Brain microvascular endothelial cell (primary cell): ENCODE data around the gene ADK.
"Not testable (repeated sequence)": the region's sequence is repeated elsewhere in the genome, so short reads cannot be mapped to it uniquely, and the experiment has no call there.

Experiments
- DNase-seq: peaks from one replicate; pipeline ENCODE4 v3.0.0-alpha.2; 2020
- H3K27ac ChIP-seq: fragments of 250-450 bp; sonication (Bioruptor Pico); 2 replicates; pipeline ENCODE4 v1.5.1; 2020; ENCODE audit warnings: mild to moderate bottlenecking, moderate library complexity
- H3K27me3 ChIP-seq: fragments of 250-450 bp; sonication (Bioruptor Pico); replicated peaks from 2 replicates; pipeline ENCODE4 v1.5.1; 2020; ENCODE audit warnings: mild to moderate bottlenecking
- H3K36me3 ChIP-seq: fragments of 250-450 bp; sonication (Bioruptor Pico); replicated peaks from 2 replicates; pipeline ENCODE4 v1.5.1; 2020; ENCODE audit warnings: mild to moderate bottlenecking
- H3K4me3 ChIP-seq: 2 replicates; pipeline ENCODE4 v1.5.1; 2011; ENCODE audit warnings: low read depth, mild to moderate bottlenecking, control low read depth, low read length, moderate library complexity
- in situ Hi-C: cut with HindIII; loops from 2 replicates; pipeline ENCODE4 v1.10.0; 2017; ENCODE audit warnings: low sequenced_read_pairs, low pct_ligation_motif_present
- TF ChIP-seq, protein P1 (sequence below): IDR thresholded peaks from 2 replicates; pipeline ENCODE4 v1.5.1; 2011; ENCODE audit warnings: low read depth, mild to moderate bottlenecking, moderate library complexity, low read length, control low read depth, inconsistent platforms; ENCODE audit errors: missing control alignments

Gene ADK

DNA sequence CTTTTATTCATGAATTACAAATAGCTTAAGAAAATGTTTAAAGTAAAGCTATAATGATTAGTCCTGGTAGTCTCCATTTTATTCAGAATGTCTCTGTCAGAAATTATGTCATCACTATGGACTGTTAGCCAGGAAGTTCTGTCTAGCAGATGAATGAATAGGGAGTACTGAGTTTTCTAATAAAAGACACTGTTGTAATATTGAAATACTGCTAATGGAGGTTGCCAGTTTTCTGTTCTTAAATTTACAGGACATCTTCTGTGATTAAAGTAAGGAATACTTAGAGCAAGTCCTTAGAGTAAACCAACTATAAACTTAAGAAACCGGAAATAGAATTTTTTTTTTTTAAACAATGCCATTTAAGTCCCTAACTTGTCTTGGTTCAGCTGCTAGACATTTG, 309.8 kb downstream of the ADK start:
- no peak for DNase-seq

DNA sequence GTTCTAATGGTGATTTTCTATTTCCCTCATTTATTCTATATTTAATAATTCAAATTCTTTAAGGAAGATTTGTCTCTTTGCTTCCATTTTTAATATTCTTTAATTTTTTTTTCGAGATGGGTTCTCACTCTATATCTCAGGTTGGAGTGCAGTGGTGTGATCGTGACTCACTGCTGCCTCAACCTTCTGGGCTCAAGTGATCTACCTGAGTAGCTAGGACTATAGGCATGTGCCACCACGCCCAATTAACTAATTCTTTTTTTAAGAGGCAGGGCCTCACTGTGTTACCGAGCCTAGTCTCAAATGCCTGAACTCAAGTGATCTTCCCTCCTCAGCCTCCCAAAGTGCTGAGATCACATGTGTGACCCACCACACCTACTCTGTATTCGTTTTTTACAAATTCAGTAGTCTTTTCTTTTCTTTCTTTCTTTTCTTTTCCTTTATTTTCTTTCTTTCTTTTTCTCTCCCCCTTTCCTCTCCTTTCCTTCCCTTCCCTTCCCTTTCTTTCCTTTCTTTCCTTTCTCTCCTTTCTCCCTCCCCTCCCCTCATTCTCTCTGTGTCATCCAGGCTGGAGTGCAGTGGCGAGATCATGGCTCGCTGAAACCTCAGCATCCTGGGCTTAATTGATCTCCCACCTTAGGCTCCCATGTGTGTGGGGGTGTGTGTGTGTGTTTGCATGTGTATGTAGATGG, 323.1 kb downstream of the ADK start:
- Histone ChIP-seq H3K27me3 (no peaks in the 10 kb centered on the region), H3K4me3 (no peak overlapping the region), H3K27ac (no peak overlapping the region), H3K36me3 (no peaks in the 10 kb centered on the region)
- DNase-seq, result no peak
- in situ Hi-C loops, result no loop called here
- TF ChIP-seq, protein P1, sequence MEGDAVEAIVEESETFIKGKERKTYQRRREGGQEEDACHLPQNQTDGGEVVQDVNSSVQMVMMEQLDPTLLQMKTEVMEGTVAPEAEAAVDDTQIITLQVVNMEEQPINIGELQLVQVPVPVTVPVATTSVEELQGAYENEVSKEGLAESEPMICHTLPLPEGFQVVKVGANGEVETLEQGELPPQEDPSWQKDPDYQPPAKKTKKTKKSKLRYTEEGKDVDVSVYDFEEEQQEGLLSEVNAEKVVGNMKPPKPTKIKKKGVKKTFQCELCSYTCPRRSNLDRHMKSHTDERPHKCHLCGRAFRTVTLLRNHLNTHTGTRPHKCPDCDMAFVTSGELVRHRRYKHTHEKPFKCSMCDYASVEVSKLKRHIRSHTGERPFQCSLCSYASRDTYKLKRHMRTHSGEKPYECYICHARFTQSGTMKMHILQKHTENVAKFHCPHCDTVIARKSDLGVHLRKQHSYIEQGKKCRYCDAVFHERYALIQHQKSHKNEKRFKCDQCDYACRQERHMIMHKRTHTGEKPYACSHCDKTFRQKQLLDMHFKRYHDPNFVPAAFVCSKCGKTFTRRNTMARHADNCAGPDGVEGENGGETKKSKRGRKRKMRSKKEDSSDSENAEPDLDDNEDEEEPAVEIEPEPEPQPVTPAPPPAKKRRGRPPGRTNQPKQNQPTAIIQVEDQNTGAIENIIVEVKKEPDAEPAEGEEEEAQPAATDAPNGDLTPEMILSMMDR, result no peak

More for the DNA sequence above, 309.8 kb downstream of the ADK start:
- in situ Hi-C loops, result no loop called here
- Histone ChIP-seq H3K36me3 (no peaks in the 10 kb centered on the region), H3K27ac (no peak overlapping the region), H3K4me3 (no peak overlapping the region), H3K27me3 (no peaks in the 10 kb centered on the region)
- TF ChIP-seq, protein P1, result no peak

DNA sequence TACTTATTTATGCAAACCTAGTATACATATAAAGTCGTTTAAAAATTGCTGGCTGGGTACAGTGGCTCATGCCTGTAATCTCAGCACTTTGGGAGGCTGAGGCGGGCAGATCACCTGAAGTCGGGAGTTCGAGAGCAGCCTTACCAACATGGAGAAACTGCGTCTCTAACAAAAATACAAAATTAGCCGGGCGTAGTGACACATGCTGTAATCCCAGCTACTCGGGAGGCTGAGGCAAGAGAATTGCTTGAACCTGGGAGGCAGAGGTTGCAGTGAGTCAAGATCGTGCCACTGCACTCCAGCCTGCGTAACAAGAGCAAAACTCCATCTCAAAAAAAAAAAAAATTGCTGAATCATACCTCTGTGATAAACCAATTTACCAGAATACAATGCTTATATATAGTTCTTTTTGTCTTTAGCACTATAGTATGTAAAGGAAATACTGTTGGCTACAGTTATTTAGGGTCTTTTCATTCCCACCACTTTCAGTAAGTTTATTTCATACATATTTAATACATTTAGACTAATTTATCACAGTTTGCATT, 325.2 kb downstream of the ADK start:
- H3K27ac ChIP-seq, in situ Hi-C loops, H3K36me3 ChIP-seq, H3K4me3 ChIP-seq, DNase-seq, H3K27me3 ChIP-seq: not testable (repeated sequence)

DNA sequence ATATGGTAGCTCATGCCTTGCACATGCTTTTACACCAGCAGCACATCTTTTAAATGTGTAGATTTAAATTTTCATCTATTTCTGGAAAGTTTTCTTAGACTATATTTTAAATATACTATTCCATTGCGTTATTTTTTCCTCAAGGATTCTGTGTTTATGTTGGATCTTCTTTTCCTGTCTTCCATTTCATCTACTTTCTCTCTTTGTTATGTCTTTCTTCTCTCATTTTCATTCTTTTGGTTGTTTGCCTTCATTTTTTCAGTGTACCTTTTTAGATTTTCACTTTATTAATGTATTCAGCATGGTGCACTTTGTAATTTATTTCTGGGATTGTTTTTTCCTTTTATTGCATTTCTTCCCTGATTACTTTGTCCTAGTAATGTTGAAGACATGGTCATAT, 329.8 kb downstream of the ADK start:
- Histone ChIP-seq H3K36me3 (no peaks in the 10 kb centered on the region), H3K4me3 (no peak overlapping the region), H3K27me3 (no peaks in the 10 kb centered on the region), H3K27ac (no peak overlapping the region)
- TF ChIP-seq, protein P1, result no peak
- DNase-seq, result no peak
- in situ Hi-C loops, result no loop called here

DNA sequence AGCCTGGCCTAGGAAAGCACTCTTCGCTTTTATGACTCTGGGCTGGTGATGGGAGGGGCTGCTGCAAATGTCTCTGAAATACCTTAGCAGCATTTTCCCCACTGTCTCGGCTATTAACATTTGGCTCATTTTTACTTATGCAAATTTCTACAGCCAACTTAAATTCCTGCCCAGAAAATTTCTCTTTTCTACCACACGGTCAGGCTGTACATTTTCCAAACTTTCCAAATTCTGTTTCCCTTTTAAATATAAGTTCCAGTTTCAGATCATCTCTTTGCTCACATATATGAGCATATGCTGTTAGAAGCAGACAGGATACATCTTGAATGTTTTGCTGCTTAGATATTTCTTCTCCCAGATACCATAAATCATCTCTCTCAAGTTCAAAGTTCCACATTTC, 332.3 kb downstream of the ADK start:
- Histone ChIP-seq H3K36me3 (no peaks in the 10 kb centered on the region), H3K27me3 (no peaks in the 10 kb centered on the region), H3K27ac (no peak overlapping the region), H3K4me3 (no peak overlapping the region)
- in situ Hi-C loops, result no loop called here
- DNase-seq, result no peak
- TF ChIP-seq, protein P1, result no peak

DNA sequence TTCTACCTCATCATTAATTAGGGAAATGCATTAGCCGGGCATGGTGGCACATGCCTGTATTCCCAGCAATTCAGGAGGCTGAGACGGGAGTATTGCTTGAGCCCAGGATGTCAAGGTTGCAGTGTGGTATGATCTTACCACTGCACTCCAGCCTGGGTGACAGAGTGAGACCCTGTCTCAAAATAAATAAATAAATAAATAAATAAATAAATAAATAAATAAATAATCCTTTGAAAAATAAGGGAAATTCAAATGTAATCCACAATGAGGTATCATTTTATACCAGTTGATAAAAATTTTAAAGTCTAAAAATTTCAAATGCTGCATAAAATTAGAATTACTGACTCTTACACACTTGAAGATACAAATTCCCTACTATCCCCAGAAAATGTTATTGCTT, 334.3 kb downstream of the ADK start:
- H3K27me3 ChIP-seq, result no peaks in the 10 kb centered on the region
- no peaks in the 10 kb centered on the region for H3K36me3 ChIP-seq
- H3K27ac ChIP-seq, result no peak overlapping the region
- no peak for DNase-seq
- TF ChIP-seq, protein P1, result no peak
- no peak overlapping the region for H3K4me3 ChIP-seq
- in situ Hi-C loops, result no loop called here
